Measurements from ENCODE around the gene MRPL58. TPM values are rescaled to one million over a fixed set of nuclear protein-coding genes. Genes with fewer than 3 reads are reported as not detected.
A peak's percentile ranks its signal among the peaks of the same experiment; 100 is the strongest.

Gene MRPL58
- total RNA-seq, 1 experiment from 2014 or later: 41.9 TPM

DNA sequence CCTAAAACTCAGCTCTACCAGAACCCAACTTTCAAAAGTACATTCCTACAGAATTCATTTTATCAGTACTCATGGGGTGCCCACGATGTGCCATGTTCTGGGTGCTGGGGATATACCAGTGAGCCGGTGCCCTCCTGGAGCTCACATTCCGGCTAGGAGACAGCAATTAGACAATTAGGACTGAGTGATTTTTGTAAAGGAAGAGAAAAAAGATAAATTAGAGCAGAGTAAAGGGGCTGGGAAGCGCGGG lies 449 bp upstream of the MRPL58 start:
- H3K9me3 Mint-ChIP-seq: no peaks in the 10 kb centered on the region
- DNase-seq (ENCODE audit: low spot score) (no peak), ATAC-seq (no peak)
- ChIA-PET CTCF (interaction anchor here (0.5 to 7.0 kb wide), 34 partner anchors 9 to 275 kb away, joined by 3 to 139 read pairs (median 6); partner anchors contain the start of genes CDR2L, FDXR, HID1 and OTOP2), POLR2A (interaction anchor here (0.6 to 3.5 kb wide), 16 partner anchors 9 to 380 kb away, joined by 3 to 30 read pairs (median 4); partner anchors contain the start of genes CDR2L, FDXR, HID1 and KCTD2)
- peak overlapping the region; percentile 73 for H3K4me3 Mint-ChIP-seq
- H3K4me1 Mint-ChIP-seq: peaks cover 26% of the 10 kb centered on the region
- peaks cover 7% of the 10 kb centered on the region; the same call in 1 of the 2 replicates for H3K36me3 Mint-ChIP-seq
- TF ChIP-seq NR1H2 (CRISPR knock-in tag; IDR thresholded peaks at IDR 0.05) (no peak), TCF7 (CRISPR knock-in tag; IDR thresholded peaks at IDR 0.05; ENCODE audit: low read depth) (no peak)
- TF ChIP-seq, protein P1, sequence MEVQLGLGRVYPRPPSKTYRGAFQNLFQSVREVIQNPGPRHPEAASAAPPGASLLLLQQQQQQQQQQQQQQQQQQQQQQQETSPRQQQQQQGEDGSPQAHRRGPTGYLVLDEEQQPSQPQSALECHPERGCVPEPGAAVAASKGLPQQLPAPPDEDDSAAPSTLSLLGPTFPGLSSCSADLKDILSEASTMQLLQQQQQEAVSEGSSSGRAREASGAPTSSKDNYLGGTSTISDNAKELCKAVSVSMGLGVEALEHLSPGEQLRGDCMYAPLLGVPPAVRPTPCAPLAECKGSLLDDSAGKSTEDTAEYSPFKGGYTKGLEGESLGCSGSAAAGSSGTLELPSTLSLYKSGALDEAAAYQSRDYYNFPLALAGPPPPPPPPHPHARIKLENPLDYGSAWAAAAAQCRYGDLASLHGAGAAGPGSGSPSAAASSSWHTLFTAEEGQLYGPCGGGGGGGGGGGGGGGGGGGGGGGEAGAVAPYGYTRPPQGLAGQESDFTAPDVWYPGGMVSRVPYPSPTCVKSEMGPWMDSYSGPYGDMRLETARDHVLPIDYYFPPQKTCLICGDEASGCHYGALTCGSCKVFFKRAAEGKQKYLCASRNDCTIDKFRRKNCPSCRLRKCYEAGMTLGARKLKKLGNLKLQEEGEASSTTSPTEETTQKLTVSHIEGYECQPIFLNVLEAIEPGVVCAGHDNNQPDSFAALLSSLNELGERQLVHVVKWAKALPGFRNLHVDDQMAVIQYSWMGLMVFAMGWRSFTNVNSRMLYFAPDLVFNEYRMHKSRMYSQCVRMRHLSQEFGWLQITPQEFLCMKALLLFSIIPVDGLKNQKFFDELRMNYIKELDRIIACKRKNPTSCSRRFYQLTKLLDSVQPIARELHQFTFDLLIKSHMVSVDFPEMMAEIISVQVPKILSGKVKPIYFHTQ (CRISPR knock-in tag; IDR thresholded peaks at IDR 0.05): no peak
- TF ChIP-seq, protein P2, sequence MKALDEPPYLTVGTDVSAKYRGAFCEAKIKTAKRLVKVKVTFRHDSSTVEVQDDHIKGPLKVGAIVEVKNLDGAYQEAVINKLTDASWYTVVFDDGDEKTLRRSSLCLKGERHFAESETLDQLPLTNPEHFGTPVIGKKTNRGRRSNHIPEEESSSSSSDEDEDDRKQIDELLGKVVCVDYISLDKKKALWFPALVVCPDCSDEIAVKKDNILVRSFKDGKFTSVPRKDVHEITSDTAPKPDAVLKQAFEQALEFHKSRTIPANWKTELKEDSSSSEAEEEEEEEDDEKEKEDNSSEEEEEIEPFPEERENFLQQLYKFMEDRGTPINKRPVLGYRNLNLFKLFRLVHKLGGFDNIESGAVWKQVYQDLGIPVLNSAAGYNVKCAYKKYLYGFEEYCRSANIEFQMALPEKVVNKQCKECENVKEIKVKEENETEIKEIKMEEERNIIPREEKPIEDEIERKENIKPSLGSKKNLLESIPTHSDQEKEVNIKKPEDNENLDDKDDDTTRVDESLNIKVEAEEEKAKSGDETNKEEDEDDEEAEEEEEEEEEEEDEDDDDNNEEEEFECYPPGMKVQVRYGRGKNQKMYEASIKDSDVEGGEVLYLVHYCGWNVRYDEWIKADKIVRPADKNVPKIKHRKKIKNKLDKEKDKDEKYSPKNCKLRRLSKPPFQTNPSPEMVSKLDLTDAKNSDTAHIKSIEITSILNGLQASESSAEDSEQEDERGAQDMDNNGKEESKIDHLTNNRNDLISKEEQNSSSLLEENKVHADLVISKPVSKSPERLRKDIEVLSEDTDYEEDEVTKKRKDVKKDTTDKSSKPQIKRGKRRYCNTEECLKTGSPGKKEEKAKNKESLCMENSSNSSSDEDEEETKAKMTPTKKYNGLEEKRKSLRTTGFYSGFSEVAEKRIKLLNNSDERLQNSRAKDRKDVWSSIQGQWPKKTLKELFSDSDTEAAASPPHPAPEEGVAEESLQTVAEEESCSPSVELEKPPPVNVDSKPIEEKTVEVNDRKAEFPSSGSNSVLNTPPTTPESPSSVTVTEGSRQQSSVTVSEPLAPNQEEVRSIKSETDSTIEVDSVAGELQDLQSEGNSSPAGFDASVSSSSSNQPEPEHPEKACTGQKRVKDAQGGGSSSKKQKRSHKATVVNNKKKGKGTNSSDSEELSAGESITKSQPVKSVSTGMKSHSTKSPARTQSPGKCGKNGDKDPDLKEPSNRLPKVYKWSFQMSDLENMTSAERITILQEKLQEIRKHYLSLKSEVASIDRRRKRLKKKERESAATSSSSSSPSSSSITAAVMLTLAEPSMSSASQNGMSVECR (CRISPR knock-in tag; IDR thresholded peaks at IDR 0.05; ENCODE audit: borderline replicate concordance): no peak
- no peaks in the 10 kb centered on the region for H3K27me3 Mint-ChIP-seq (ENCODE audit: low read depth)
- peak overlapping the region; percentile 99 for H3K27ac Mint-ChIP-seq

DNA sequence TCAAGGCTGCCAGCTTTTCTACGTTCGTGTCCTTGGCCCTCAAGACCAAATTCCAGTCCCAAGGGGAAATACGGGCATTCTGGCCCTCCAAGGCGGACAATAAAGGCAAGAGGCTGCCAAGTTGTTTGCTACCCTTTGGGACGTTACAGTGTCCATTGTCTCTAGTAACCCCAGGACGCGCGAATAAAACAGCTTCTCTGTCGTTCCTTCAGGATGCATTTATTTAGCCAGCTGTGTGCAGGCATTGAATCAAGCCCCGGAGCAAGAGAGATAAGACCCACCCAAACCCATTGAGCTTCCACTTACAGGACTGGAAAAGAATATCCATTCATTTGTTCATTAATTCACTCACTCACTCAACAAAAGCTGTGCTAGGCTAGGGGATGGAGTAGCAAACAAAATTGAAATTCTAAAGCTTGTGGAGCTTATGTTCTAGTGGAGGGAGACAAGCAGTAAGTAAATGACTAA lies 656 bp downstream of the MRPL58 start:
- H3K36me3 Mint-ChIP-seq: peaks cover 10% of the 10 kb centered on the region
- ChIA-PET POLR2A (interaction anchor here (0.6 to 3.5 kb wide), 13 partner anchors 15 to 196 kb away, joined by 3 to 30 read pairs (median 6); partner anchors contain the start of genes CDR2L, FDXR, HID1 and KCTD2), CTCF (interaction anchor here (0.6 to 7.0 kb wide), 34 partner anchors 10 to 258 kb away, joined by 3 to 139 read pairs (median 6); partner anchors contain the start of genes ATP5PD, CDR2L, FDXR and HID1)
- H3K4me3 Mint-ChIP-seq: peak overlapping the region; percentile 73
- no peaks in the 10 kb centered on the region for H3K27me3 Mint-ChIP-seq (ENCODE audit: low read depth)
- peak overlapping the region; percentile 84 for H3K27ac Mint-ChIP-seq
- DNase-seq (ENCODE audit: low spot score) (no peak), ATAC-seq (no peak)
- TF ChIP-seq ETV6 (CRISPR knock-in tag; IDR thresholded peaks at IDR 0.05) (no peak), EMX1 (CRISPR knock-in tag; IDR thresholded peaks at IDR 0.05) (0 out of 2 replicates have a peak, but pooled peaks have one; percentile 29), ZBTB21 (CRISPR knock-in tag; IDR thresholded peaks at IDR 0.05; ENCODE audit: borderline replicate concordance) (no peak), SOX15 (CRISPR knock-in tag; IDR thresholded peaks at IDR 0.05) (no peak), GABPB1 (CRISPR knock-in tag; IDR thresholded peaks at IDR 0.05) (no peak)
- TF ChIP-seq, protein P3, sequence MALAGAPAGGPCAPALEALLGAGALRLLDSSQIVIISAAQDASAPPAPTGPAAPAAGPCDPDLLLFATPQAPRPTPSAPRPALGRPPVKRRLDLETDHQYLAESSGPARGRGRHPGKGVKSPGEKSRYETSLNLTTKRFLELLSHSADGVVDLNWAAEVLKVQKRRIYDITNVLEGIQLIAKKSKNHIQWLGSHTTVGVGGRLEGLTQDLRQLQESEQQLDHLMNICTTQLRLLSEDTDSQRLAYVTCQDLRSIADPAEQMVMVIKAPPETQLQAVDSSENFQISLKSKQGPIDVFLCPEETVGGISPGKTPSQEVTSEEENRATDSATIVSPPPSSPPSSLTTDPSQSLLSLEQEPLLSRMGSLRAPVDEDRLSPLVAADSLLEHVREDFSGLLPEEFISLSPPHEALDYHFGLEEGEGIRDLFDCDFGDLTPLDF (CRISPR knock-in tag; IDR thresholded peaks at IDR 0.05): no peak
- TF ChIP-seq, protein P4, sequence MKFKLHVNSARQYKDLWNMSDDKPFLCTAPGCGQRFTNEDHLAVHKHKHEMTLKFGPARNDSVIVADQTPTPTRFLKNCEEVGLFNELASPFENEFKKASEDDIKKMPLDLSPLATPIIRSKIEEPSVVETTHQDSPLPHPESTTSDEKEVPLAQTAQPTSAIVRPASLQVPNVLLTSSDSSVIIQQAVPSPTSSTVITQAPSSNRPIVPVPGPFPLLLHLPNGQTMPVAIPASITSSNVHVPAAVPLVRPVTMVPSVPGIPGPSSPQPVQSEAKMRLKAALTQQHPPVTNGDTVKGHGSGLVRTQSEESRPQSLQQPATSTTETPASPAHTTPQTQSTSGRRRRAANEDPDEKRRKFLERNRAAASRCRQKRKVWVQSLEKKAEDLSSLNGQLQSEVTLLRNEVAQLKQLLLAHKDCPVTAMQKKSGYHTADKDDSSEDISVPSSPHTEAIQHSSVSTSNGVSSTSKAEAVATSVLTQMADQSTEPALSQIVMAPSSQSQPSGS (CRISPR knock-in tag; IDR thresholded peaks at IDR 0.05; ENCODE audit: borderline replicate concordance, low read depth): 0 out of 2 replicates have a peak, but pooled peaks have one; percentile 2
- no peaks in the 10 kb centered on the region for H3K9me3 Mint-ChIP-seq
- H3K4me1 Mint-ChIP-seq: peaks cover 26% of the 10 kb centered on the region

DNA sequence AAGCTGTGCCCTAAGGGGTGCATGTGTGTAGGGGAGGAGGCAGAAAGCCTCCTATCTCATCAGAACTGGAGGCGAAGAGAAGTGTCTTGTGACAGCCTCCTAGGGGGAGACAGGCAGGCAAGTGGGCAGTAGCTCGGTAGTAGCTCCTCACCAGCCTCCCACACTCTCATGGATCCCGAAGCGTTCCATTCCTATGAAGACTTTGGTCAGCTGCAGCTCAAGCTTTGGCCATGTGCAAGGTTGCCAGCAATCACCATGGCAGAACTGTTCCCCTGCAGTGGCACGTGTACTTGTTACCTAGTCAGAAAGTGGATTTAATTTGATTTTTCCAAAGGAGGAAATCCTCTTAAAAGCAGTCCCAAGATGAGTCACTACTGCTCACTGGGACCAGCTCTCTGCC lies 6.7 kb downstream of the MRPL58 start:
- Mint-ChIP-seq H3K36me3 (peaks cover 35% of the 10 kb centered on the region), H3K9me3 (no peaks in the 10 kb centered on the region), H3K4me1 (no peaks in the 10 kb centered on the region), H3K27ac (no peak overlapping the region), H3K27me3 (ENCODE audit: low read depth) (no peaks in the 10 kb centered on the region), H3K4me3 (no peak overlapping the region)
- ChIA-PET CTCF (interaction anchor here (0.8 to 1.3 kb wide), 3 partner anchors 16 to 61 kb away, joined by 3 to 10 read pairs (median 3); no protein-coding TSS in a partner anchor), POLR2A (no interaction called here)
- TF ChIP-seq NR2C2 (CRISPR knock-in tag; IDR thresholded peaks at IDR 0.05) (no peak), CBFB (CRISPR knock-in tag; IDR thresholded peaks at IDR 0.05; ENCODE audit: low read depth) (no peak), GTF2I (CRISPR knock-in tag; conservative IDR thresholded peaks at IDR 0.05) (no peak), ZNF138 (CRISPR knock-in tag; conservative IDR thresholded peaks at IDR 0.05) (no peak), PRRX2 (CRISPR knock-in tag; IDR thresholded peaks at IDR 0.05) (no peak), JAZF1 (CRISPR knock-in tag; IDR thresholded peaks at IDR 0.05) (no peak), SP1 (CRISPR knock-in tag; conservative IDR thresholded peaks at IDR 0.05) (no peak)
- TF ChIP-seq, protein P5, sequence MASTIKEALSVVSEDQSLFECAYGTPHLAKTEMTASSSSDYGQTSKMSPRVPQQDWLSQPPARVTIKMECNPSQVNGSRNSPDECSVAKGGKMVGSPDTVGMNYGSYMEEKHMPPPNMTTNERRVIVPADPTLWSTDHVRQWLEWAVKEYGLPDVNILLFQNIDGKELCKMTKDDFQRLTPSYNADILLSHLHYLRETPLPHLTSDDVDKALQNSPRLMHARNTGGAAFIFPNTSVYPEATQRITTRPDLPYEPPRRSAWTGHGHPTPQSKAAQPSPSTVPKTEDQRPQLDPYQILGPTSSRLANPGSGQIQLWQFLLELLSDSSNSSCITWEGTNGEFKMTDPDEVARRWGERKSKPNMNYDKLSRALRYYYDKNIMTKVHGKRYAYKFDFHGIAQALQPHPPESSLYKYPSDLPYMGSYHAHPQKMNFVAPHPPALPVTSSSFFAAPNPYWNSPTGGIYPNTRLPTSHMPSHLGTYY (CRISPR knock-in tag; IDR thresholded peaks at IDR 0.05): no peak
- ATAC-seq (no peak), DNase-seq (ENCODE audit: low spot score) (no peak)

Measured in WTC11 (cell line).